H1 (cell line): ENCODE data around the gene PDZD8. TPM values are rescaled to one million over a fixed set of nuclear protein-coding genes. Genes with fewer than 3 reads are reported as not detected.

Experiments used
- CTCF ChIA-PET: fragments of 300-600 bp; sonication (Branson Sonifier 250); formaldehyde crosslinking; loops from one replicate; lab custom pipeline; 2021; ENCODE audit not compliant: partially characterized antibody; lab: Charles Lee
- POLR2A ChIA-PET: fragments of 300-600 bp; sonication (Branson Sonifier 250); formaldehyde crosslinking; loops from one replicate; lab custom pipeline; 2021; ENCODE audit warnings: inconsistent platforms; ENCODE audit not compliant: partially characterized antibody; lab: Charles Lee
- DNase-seq, 2 experiments: peaks; one replicate each; pipeline versions ENCODE4 v3.0.0 to v3.0.0-alpha.2; 2010 to 2022; ENCODE audit warnings: low spot score in 2 of 2, low read depth in 1 of 2, mixed read lengths in 1 of 2
- FAIRE-seq: peaks from 2 replicates; lab custom pipeline; 2011; peaks lifted over from hg19 to GRCh38; lab: Jason Lieb, UNC
- H2AFZ ChIP-seq: 2 replicates; pipeline ENCODE4 v1.8.1; 2012; ENCODE audit warnings: low read length, inconsistent platforms
- H2AK5ac ChIP-seq: 2 replicates; pipeline ENCODE4 v1.6.1; 2013; ENCODE audit warnings: low read depth, low read length
- H2BK120ac ChIP-seq: replicated peaks from 2 replicates; pipeline ENCODE3; 2013; ENCODE audit warnings: low read depth, low read length, inconsistent platforms
- H2BK12ac ChIP-seq: 2 replicates; pipeline ENCODE4 v1.6.1; 2013; ENCODE audit warnings: low read depth, low read length
- H2BK15ac ChIP-seq: 2 replicates; pipeline ENCODE4 v1.6.1; 2013; ENCODE audit warnings: low read length
- H2BK20ac ChIP-seq: 2 replicates; pipeline ENCODE4 v1.6.1; 2013; ENCODE audit warnings: low read length
- H2BK5ac ChIP-seq: 2 replicates; pipeline ENCODE4 v1.6.1; 2013; ENCODE audit warnings: low read depth, low read length
- H3K14ac ChIP-seq: 2 replicates; pipeline ENCODE4 v1.6.1; 2013; ENCODE audit warnings: inconsistent platforms; ENCODE audit not compliant: insufficient read length
- H3K18ac ChIP-seq: 2 replicates; pipeline ENCODE4 v1.6.1; 2013; ENCODE audit warnings: low read length; ENCODE audit errors: extremely low read depth
- H3K23ac ChIP-seq: 2 replicates; pipeline ENCODE4 v1.6.1; 2013; ENCODE audit warnings: inconsistent platforms; ENCODE audit not compliant: insufficient read length
- H3K23me2 ChIP-seq: 2 replicates; pipeline ENCODE4 v1.6.1; 2013; ENCODE audit warnings: low read depth, low read length
- H3K27ac ChIP-seq: 2 replicates; pipeline ENCODE4 v1.6.1; 2011; ENCODE audit warnings: low read depth, low read length, inconsistent platforms
- H3K27me3 ChIP-seq, 4 experiments: replicated peaks in 1 of 4; 1 replicate in 1 of 4; 2 replicates in 3 of 4; pipeline versions ENCODE4 v1.6.1 to v1.8.1; 2011 to 2013; ENCODE audit warnings: low read length in 3 of 4, mild to moderate bottlenecking in 3 of 4, inconsistent platforms in 2 of 4, mixed read lengths in 2 of 4, moderate library complexity in 1 of 4; ENCODE audit not compliant: control insufficient read depth in 3 of 4, insufficient read depth in 3 of 4; ENCODE audit errors: extremely low read depth in 1 of 4
- H3K36me3 ChIP-seq, 4 experiments: 2 replicates each; pipeline versions ENCODE4 v1.6.1 to v1.8.1; 2011 to 2013; ENCODE audit warnings: mild to moderate bottlenecking in 4 of 4, low read length in 3 of 4, moderate library complexity in 2 of 4, control low read depth in 1 of 4, inconsistent platforms in 1 of 4; ENCODE audit not compliant: insufficient read depth in 4 of 4, control insufficient read depth in 2 of 4
- H3K4ac ChIP-seq: replicated peaks from 2 replicates; pipeline ENCODE3; 2013; ENCODE audit warnings: low read length, low read depth, mixed read lengths, inconsistent platforms; ENCODE audit not compliant: insufficient read length
- H3K4me1 ChIP-seq, 4 experiments: replicated peaks in 1 of 4; 1 replicate in 1 of 4; 2 replicates in 3 of 4; pipeline versions ENCODE4 v1.6.1 to v1.8.1; 2011 to 2013; ENCODE audit warnings: low read length in 3 of 4, inconsistent platforms in 2 of 4, mixed read lengths in 1 of 4; ENCODE audit not compliant: insufficient read depth in 4 of 4, control insufficient read depth in 3 of 4
- H3K4me2 ChIP-seq, 2 experiments: 2 replicates each; pipeline versions ENCODE4 v1.6.1 to v1.8.1; 2011 to 2013; ENCODE audit warnings: low read depth in 2 of 2, low read length in 2 of 2, control low read depth in 1 of 2, inconsistent platforms in 1 of 2, mild to moderate bottlenecking in 1 of 2; ENCODE audit not compliant: insufficient read depth in 1 of 2
- H3K4me3 ChIP-seq, 4 experiments: fragments of 200-600, 300-600 bp in 1 of 4; sonication (generic), shearing (Covaris generic), sonication (Bioruptor Twin) in 1 of 4; 2 replicates each; pipeline versions ENCODE4 v1.5.1 to v1.8.1; 2011 to 2016; ENCODE audit warnings: low read length in 4 of 4, low read depth in 3 of 4, control low read depth in 2 of 4, inconsistent platforms in 2 of 4, mild to moderate bottlenecking in 2 of 4, mixed read lengths in 1 of 4, moderate library complexity in 1 of 4; ENCODE audit not compliant: insufficient read depth in 2 of 4; ENCODE audit errors: extremely low read depth in 1 of 4
- H3K56ac ChIP-seq: replicated peaks from 2 replicates; pipeline ENCODE3; 2013; ENCODE audit warnings: low read depth, mild to moderate bottlenecking, mixed read lengths, low read length, inconsistent platforms; ENCODE audit not compliant: insufficient read length
- H3K79me1 ChIP-seq: 2 replicates; pipeline ENCODE4 v1.6.1; 2013; ENCODE audit warnings: low read depth, low read length, control low read depth
- H3K79me2 ChIP-seq, 2 experiments: 2 replicates each; pipeline versions ENCODE4 v1.6.1 to v1.8.1; 2012 to 2013; ENCODE audit warnings: low read length in 2 of 2, mild to moderate bottlenecking in 2 of 2, inconsistent platforms in 1 of 2; ENCODE audit not compliant: insufficient read depth in 2 of 2, control insufficient read depth in 1 of 2
- H3K9ac ChIP-seq, 4 experiments: replicated peaks in 1 of 4; 1 replicate in 1 of 4; 2 replicates in 3 of 4; pipeline versions ENCODE4 v1.6.1 to v1.8.1; 2011 to 2013; ENCODE audit warnings: low read depth in 3 of 4, low read length in 3 of 4, control low read depth in 2 of 4, mild to moderate bottlenecking in 2 of 4, moderate library complexity in 2 of 4, inconsistent platforms in 1 of 4; ENCODE audit errors: extremely low read depth in 1 of 4
- H3K9me3 ChIP-seq, 2 experiments: 2 replicates each; pipeline versions ENCODE4 v1.6.1 to v1.8.1; 2012 to 2013; ENCODE audit warnings: mild to moderate bottlenecking in 2 of 2, moderate library complexity in 2 of 2, control low read depth in 1 of 2, inconsistent platforms in 1 of 2, low read depth in 1 of 2, low read length in 1 of 2, mixed read lengths in 1 of 2; ENCODE audit not compliant: insufficient read depth in 2 of 2
- H4K20me1 ChIP-seq, 2 experiments: replicated peaks in 1 of 2; 2 replicates each; pipeline versions ENCODE3 to v1.8.1; 2011 to 2013; ENCODE audit warnings: inconsistent platforms in 2 of 2, low read length in 2 of 2, mild to moderate bottlenecking in 1 of 2; ENCODE audit not compliant: insufficient read depth in 2 of 2, control insufficient read depth in 1 of 2
- H4K5ac ChIP-seq: 2 replicates; pipeline ENCODE4 v1.6.1; 2013; ENCODE audit warnings: low read length, low read depth, mixed read lengths, inconsistent platforms; ENCODE audit not compliant: insufficient read length
- H4K8ac ChIP-seq: 2 replicates; pipeline ENCODE4 v1.8.0; 2013; ENCODE audit warnings: mild to moderate bottlenecking, moderate library complexity, low read length, inconsistent platforms; ENCODE audit not compliant: insufficient read depth; ENCODE audit errors: extremely low read depth
- H4K91ac ChIP-seq: replicated peaks from 2 replicates; pipeline ENCODE3; 2013; ENCODE audit warnings: low read length, mixed read lengths, inconsistent platforms; ENCODE audit not compliant: insufficient read length
- EP300 ChIP-seq, 2 experiments: IDR thresholded peaks; 1 replicate in 1 of 2; 2 replicates in 1 of 2; pipeline ENCODE4 v1.6.1; 2011 to 2012; ENCODE audit warnings: low read depth in 2 of 2, low read length in 2 of 2, mild to moderate bottlenecking in 2 of 2, borderline replicate concordance in 1 of 2, inconsistent platforms in 1 of 2, moderate library complexity in 1 of 2
- EZH2 ChIP-seq: fragments of 200-600 bp; sonication (generic); IDR thresholded peaks from 2 replicates; pipeline ENCODE4 v1.7.1; 2012; ENCODE audit warnings: low read depth, mild to moderate bottlenecking, moderate library complexity, low read length, inconsistent platforms; ENCODE audit not compliant: severe bottlenecking
- RAD21 ChIP-seq, 2 experiments: IDR thresholded peaks in 1 of 2; conservative IDR thresholded peaks in 1 of 2; 2 replicates each; pipeline ENCODE4 v1.6.1; 2011; ENCODE audit warnings: low read depth in 2 of 2, low read length in 2 of 2, improper control_type of control experiment in 1 of 2, inconsistent platforms in 1 of 2, mild to moderate bottlenecking in 1 of 2, moderate library complexity in 1 of 2
- RXRA ChIP-seq: IDR thresholded peaks from 2 replicates; pipeline ENCODE4 v1.6.1; 2011; ENCODE audit warnings: low read depth, mild to moderate bottlenecking, low read length, moderate library complexity; ENCODE audit not compliant: insufficient read depth
- SAP30 ChIP-seq: fragments of 300-600 bp; sonication (generic); IDR thresholded peaks from 2 replicates; pipeline ENCODE4 v1.7.1; 2012; ENCODE audit warnings: low read length, moderate library complexity, mild to moderate bottlenecking, inconsistent platforms; ENCODE audit not compliant: insufficient read depth, insufficient replicate concordance
- SIN3A ChIP-seq, 2 experiments: IDR thresholded peaks in 1 of 2; conservative IDR thresholded peaks in 1 of 2; 2 replicates each; pipeline ENCODE4 v1.6.1; 2011 to 2012; ENCODE audit warnings: low read length in 2 of 2, improper control_type of control experiment in 1 of 2, low read depth in 1 of 2, mild to moderate bottlenecking in 1 of 2
- SP2 ChIP-seq: IDR thresholded peaks from 2 replicates; pipeline ENCODE4 v1.6.1; 2012; ENCODE audit warnings: mild to moderate bottlenecking, low read length, inconsistent platforms
- SP4 ChIP-seq: IDR thresholded peaks from 2 replicates; pipeline ENCODE4 v1.6.1; 2012; ENCODE audit warnings: low read length, inconsistent platforms
- TAF1 ChIP-seq: IDR thresholded peaks from 2 replicates; pipeline ENCODE4 v1.6.1; 2011; ENCODE audit warnings: mild to moderate bottlenecking, low read depth, low read length
- YY1 ChIP-seq: IDR thresholded peaks from 2 replicates; pipeline ENCODE4 v1.6.1; 2011; ENCODE audit warnings: low read depth, mild to moderate bottlenecking, low read length
- WGBS, 2 experiments: shearing (Covaris generic) in 1 of 2; methylation state at CpG; one replicate each; pipeline versions ENCODE4 v1.1.6 to v1.1.7; 2013 to 2015; ENCODE audit warnings: low lambda C conversion rate in 2 of 2, mixed read lengths in 2 of 2, inconsistent platforms in 1 of 2, low coverage in 1 of 2, missing lambda C conversion rate in 1 of 2; ENCODE audit not compliant: insufficient replicate concordance in 2 of 2, insufficient coverage in 1 of 2, insufficient read length in 1 of 2; ENCODE audit errors: extremely low coverage in 1 of 2, missing lambda C conversion rate in 1 of 2; 5-methylcytosine and 5-hydroxymethylcytosine counted together
- polyA plus RNA-seq, 7 experiments: library from polyadenylated mRNA; depleted of rRNA in 3 of 7; stranded (reverse) in 5 of 7; unstranded in 2 of 7; fragments of >200 nt in 5 of 7; fragments of 200-250 nt in 2 of 7; gene quantifications; 1 replicate in 5 of 7; 2 replicates in 1 of 7; 4 replicates in 1 of 7; pipeline versions ENCODE4 v1.2.1 to v1.2.3, GENCODE V29; 2011 to 2013; ENCODE audit warnings: missing spikeins in 2 of 7, mixed read lengths in 2 of 7
- total RNA-seq: library from RNA; stranded (reverse); fragmentation: NEBNext Ultra II Directional; extraction: Animal tissue kit (Norgen Biotek cat#: 25700); gene quantifications from 2 replicates; pipeline ENCODE4 v1.2.1, GENCODE V29; 2021

PDZD8 gene
- total and polyA plus RNA-seq, 2 of the 8 experiments (the other 6 are each of a cell fraction or from before 2014, with no cell fraction given): 10.9 to 50.1 TPM

DNA sequence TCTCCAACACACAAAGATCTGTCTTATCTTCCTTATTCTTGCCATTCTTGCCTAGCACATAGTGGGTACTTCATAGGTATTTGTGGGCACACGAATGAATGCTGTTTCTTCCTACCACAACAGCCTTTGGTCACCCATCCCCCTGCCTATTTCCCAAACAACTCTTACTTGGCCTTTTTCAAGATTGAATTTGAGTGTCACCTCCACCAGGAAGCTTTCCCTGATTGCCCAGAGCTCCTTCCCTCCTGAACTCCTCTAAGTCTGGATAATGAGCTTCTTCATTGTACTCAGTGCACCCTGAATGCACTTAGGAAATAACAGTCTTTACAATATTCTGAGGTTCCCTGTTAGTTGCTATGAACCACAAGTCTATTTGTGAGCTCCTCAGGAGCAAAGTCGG, 11.6 kb upstream of the PDZD8 start:
- Histone ChIP-seq H3K4me2 (no peak overlapping the region), H3K23me2 (no peaks in the 10 kb centered on the region), H2AFZ (no peak overlapping the region), H3K23ac (no peak overlapping the region), H3K4me3 (no peak overlapping the region), H3K9me3 (no peaks in the 10 kb centered on the region), H2BK12ac (no peak overlapping the region), H3K79me1 (no peaks in the 10 kb centered on the region), H2BK5ac (no peak overlapping the region), H3K4ac (no peak overlapping the region), H2BK120ac (no peak overlapping the region), H4K20me1 (no peaks in the 10 kb centered on the region), H2BK15ac (no peak overlapping the region), H3K18ac (no peak overlapping the region), H3K36me3 (no peaks in the 10 kb centered on the region), H2AK5ac (no peak overlapping the region), H4K5ac (no peak overlapping the region), H2BK20ac (no peak overlapping the region), H4K8ac (no peak overlapping the region), H3K27ac (no peak overlapping the region), H3K56ac (no peak overlapping the region), H3K9ac (no peak overlapping the region), H3K14ac (no peak overlapping the region), H4K91ac (no peak overlapping the region), H3K27me3 (no peaks in the 10 kb centered on the region), H3K4me1 (no peaks in the 10 kb centered on the region), H3K79me2 (no peaks in the 10 kb centered on the region)
- no peak for FAIRE-seq
- WGBS, 2 experiments: 92% methylated on average over 2 of the region's 2 CpGs; no CpG with 5 or more reads in 1 of the 2 experiments
- TF ChIP-seq SP2: no peak
- no peak for TF ChIP-seq TAF1
- no peak for TF ChIP-seq EZH2
- no peak for TF ChIP-seq SAP30
- no peak for TF ChIP-seq YY1
- TF ChIP-seq RAD21 (IDR thresholded peaks at IDR 0.05 in 1 of 2, conservative IDR thresholded peaks at IDR 0.05 in 1 of 2; ENCODE audit: low read depth in 2 of 2, low read length in 2 of 2): no peak
- TF ChIP-seq SP4: no peak
- TF ChIP-seq RXRA: no peak
- TF ChIP-seq EP300 (IDR thresholded peaks at IDR 0.05; ENCODE audit: borderline replicate concordance in 1 of 2, low read depth in 2 of 2, low read length in 2 of 2): no peak
- TF ChIP-seq SIN3A (conservative IDR thresholded peaks at IDR 0.05 in 1 of 2, IDR thresholded peaks at IDR 0.05 in 1 of 2; ENCODE audit: low read depth in 1 of 2, low read length in 2 of 2): no peak
- ChIA-PET POLR2A (interaction anchor here (1.6 kb wide), 1 partner anchor 11 kb away, joined by 3 read pairs; no protein-coding TSS in a partner anchor), CTCF (interaction anchor here (1.5 to 1.7 kb wide), 2 partner anchors 61 to 170 kb away, joined by 4 to 7 read pairs; no protein-coding TSS in a partner anchor)
- no peak for DNase-seq
